ENCODE results near the gene C12orf57. TPM values are rescaled to one million over a fixed set of nuclear protein-coding genes. Genes with fewer than 3 reads are reported as not detected.

Gene C12orf57
- total and polyA plus RNA-seq, 2 of the 13 experiments (the other 11 are each of a cell fraction or from before 2014, with no cell fraction given): 84.0 to 287 TPM

GRCh38 chr12:6943722-6944380 is at the start of gene C12orf57, which contains the start of gene RNU7-1 (continued):
- no peak for TF ChIP-seq HNRNPK (IDR thresholded peaks at IDR 0.05; ENCODE audit: low read depth, low read length, poor library complexity, severe bottlenecking)
- no peak for TF ChIP-seq SYNCRIP (IDR thresholded peaks at IDR 0.05; ENCODE audit: insufficient read depth, low read depth, low read length)
- no peak for TF ChIP-seq ZNF407 (CRISPR knock-in tag; IDR thresholded peaks at IDR 0.05; ENCODE audit: not compliant biosample characterization)
- peak; percentile 89; the same call in 1 of the 2 replicates for TF ChIP-seq ZNF678 (CRISPR knock-in tag; IDR thresholded peaks at IDR 0.05)
- TF ChIP-seq KLF6 (CRISPR knock-in tag; IDR thresholded peaks at IDR 0.05): peak; percentile 80; the same call in 1 of the 2 replicates
- no peak for TF ChIP-seq SP1 (IDR thresholded peaks at IDR 0.05)
- peak; percentile 59; the same call in 1 of the 2 replicates for TF ChIP-seq SP1 (CRISPR knock-in tag; IDR thresholded peaks at IDR 0.05)
- peak; percentile 60 for TF ChIP-seq NFYC (CRISPR knock-in tag; IDR thresholded peaks at IDR 0.05)
- TF ChIP-seq, protein P1, sequence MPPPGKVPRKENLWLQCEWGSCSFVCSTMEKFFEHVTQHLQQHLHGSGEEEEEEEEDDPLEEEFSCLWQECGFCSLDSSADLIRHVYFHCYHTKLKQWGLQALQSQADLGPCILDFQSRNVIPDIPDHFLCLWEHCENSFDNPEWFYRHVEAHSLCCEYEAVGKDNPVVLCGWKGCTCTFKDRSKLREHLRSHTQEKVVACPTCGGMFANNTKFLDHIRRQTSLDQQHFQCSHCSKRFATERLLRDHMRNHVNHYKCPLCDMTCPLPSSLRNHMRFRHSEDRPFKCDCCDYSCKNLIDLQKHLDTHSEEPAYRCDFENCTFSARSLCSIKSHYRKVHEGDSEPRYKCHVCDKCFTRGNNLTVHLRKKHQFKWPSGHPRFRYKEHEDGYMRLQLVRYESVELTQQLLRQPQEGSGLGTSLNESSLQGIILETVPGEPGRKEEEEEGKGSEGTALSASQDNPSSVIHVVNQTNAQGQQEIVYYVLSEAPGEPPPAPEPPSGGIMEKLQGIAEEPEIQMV (CRISPR knock-in tag; IDR thresholded peaks at IDR 0.05; ENCODE audit: low read depth): peak; percentile 59; the same call in 1 of the 2 replicates
- no peak for TF ChIP-seq THAP9 (CRISPR knock-in tag; IDR thresholded peaks at IDR 0.05; ENCODE audit: borderline replicate concordance)
- no peak for TF ChIP-seq RNF2 (conservative IDR thresholded peaks at IDR 0.05; ENCODE audit: low read depth)
- TF ChIP-seq TARDBP (CRISPR knock-in tag; IDR thresholded peaks at IDR 0.05): peak; percentile 92
- TF ChIP-seq ZBTB33 (CRISPR knock-in tag; IDR thresholded peaks at IDR 0.05): peak; percentile 50; the same call in 1 of the 2 replicates
- no peak for TF ChIP-seq ZNF530 (CRISPR knock-in tag; IDR thresholded peaks at IDR 0.05; ENCODE audit: low read depth)
